Psoas muscle (tissue), 8 donors: Measurements from ENCODE around the gene LRRC57. TPM values are rescaled to one million over a fixed set of nuclear protein-coding genes. Genes with fewer than 3 reads are reported as not detected.

Experiments used
- ATAC-seq, 4 donors: fragments of 200-7000 bp; cut with Tn5 transposase; one replicate each; pipeline ENCODE4 v1.9.1; 2020; ENCODE audit warnings: moderate library complexity in 3 of 4, mild to moderate bottlenecking in 2 of 4
- DNase-seq, 2 donors: peaks; one replicate each; pipeline ENCODE4 v3.0.0-alpha.2; 2020
- H3K27ac ChIP-seq: fragments of 200-600 bp; one replicate; pipeline ENCODE4 v1.8.0; 2022
- H3K27me3 ChIP-seq, 3 donors: fragments of 200-600 bp in 1 of 3; one replicate each; pipeline versions ENCODE4 v1.6.1 to v1.8.0; 2013 to 2022; ENCODE audit warnings: low read length in 2 of 3, mild to moderate bottlenecking in 2 of 3, moderate library complexity in 1 of 3; ENCODE audit not compliant: insufficient read depth in 3 of 3
- H3K36me3 ChIP-seq, 2 donors: fragments of 200-600 bp in 1 of 2; one replicate each; pipeline versions ENCODE4 v1.6.1 to v1.8.0; 2013 to 2022; ENCODE audit warnings: low read depth in 1 of 2, mild to moderate bottlenecking in 1 of 2, moderate library complexity in 1 of 2; ENCODE audit not compliant: insufficient read depth in 1 of 2
- H3K4me1 ChIP-seq: fragments of 200-600 bp; one replicate; pipeline ENCODE4 v1.8.0; 2022
- H3K4me3 ChIP-seq: fragments of 200-600 bp; one replicate; pipeline ENCODE4 v1.8.0; 2022; ENCODE audit warnings: mild to moderate bottlenecking
- H3K9me3 ChIP-seq: fragments of 200-600 bp; one replicate; pipeline ENCODE4 v1.8.0; 2022
- CTCF ChIP-seq: fragments of 200-600 bp; IDR thresholded peaks from one replicate; pipeline ENCODE4 v1.8.0; 2022; ENCODE audit warnings: antibody characterized with exemption
- WGBS, 3 donors: extraction: QIAGEN DNeasy Blood & Tissue Kit; methylation state at CpG; one replicate each; pipeline versions ENCODE4 v1.1.6 to v1.1.7; 2013; 5-methylcytosine and 5-hydroxymethylcytosine counted together
- intact Hi-C, 2 donors: fragments of 100-400 bp; cut with DNase I; formaldehyde crosslinking; loops; one replicate each; pipeline versions ENCODE4 v1.11.0 to v1.14.2; 2022
- polyA plus RNA-seq, 3 donors: library from polyadenylated mRNA; stranded (reverse); fragments of 200-250 nt; gene quantifications; one replicate each; pipeline ENCODE4 v1.2.3, GENCODE V29; 2013
- total RNA-seq, 4 donors: library from RNA; stranded (reverse); fragmentation: NEBNext Ultra II Directional in 2 of 4; extraction: Animal tissue kit (Norgen Biotek cat#: 25700) in 2 of 4; gene quantifications; one replicate each; pipeline versions ENCODE4 v1.2.1 to v1.2.4, GENCODE V29; 2021 to 2023
- donor health status: healthy with polysubstance abuse.
- donor health status: DM: no; HTN: no; CAD: no; lungs with moderate emphysema.
- donor health status: Bipolar disorder and iron deficiency.
- donor health status: healthy.
- donor health status: DM: yes; HTN: yes; CAD: no.
- donor health status: DM: no; HTN: no; CAD: no.
- donor health status: DM: no; HTN: no; CAD: no.
- donor health status: DM: yes; HTN: yes; CAD: no.

The LRRC57 gene
- total and polyA plus RNA-seq, 7 donors = 3.7 to 16.3 (median 8.3) TPM

- H3K27ac ChIP-seq = peak within 1 kb of the TSS; percentile 95
- peak within 1 kb of the TSS; percentile 92 for H3K4me3 ChIP-seq
- 0% methylated on average over 50 to 51 of the region's 51 CpGs for WGBS, 3 donors
- H3K27me3 ChIP-seq = no peaks in the 10 kb centered on the region
- H3K9me3 ChIP-seq = no peaks in the 10 kb centered on the region
- intact Hi-C loops = no loop called here
- H3K36me3 ChIP-seq = no peaks in the 10 kb centered on the region
- DNase-seq (peak; percentile 87 to 94), ATAC-seq (peak; percentile 63 to 79 (median 68))
- no peak for TF ChIP-seq CTCF
- peaks cover 15% of the 10 kb centered on the region for H3K4me1 ChIP-seq
Observed at GRCh38 chr15:42490671-42491538, 57.7 kb downstream of the LRRC57 start, which contains the start of gene ZNF106. Gene ZNF106, minus strand, starts transcription at chr15:42491141. Its CDS starts 18,852 bp downstream, at chr15:42472289.

GRCh38 chr15:42490291-42490670 lies 58.3 kb downstream of the LRRC57 start:
- WGBS, 3 donors = 5 to 6% (median 6%) methylated on average over 11 of the region's 11 CpGs
- Histone ChIP-seq H3K4me3 (peak overlapping the region; percentile 92), H3K27ac (peak overlapping the region; percentile 95), H3K4me1 (peaks cover 15% of the 10 kb centered on the region), H3K36me3 (no peaks in the 10 kb centered on the region), H3K9me3 (no peaks in the 10 kb centered on the region), H3K27me3 (no peaks in the 10 kb centered on the region)
- ATAC-seq (no peak), DNase-seq (no peak)
- intact Hi-C loops = no loop called here
- TF ChIP-seq CTCF = no peak

Other genes with a start within 250 kb of the LRRC57 start
- gene CAPN3, start 189.3 kb downstream of the LRRC57 start, total RNA-seq = 100 to 1,000 TPM; 216 to 413 (median 266) TPM
- gene CAPN3, start 189.3 kb downstream of the LRRC57 start, polyA plus RNA-seq = 100 to 1,000 TPM; 114 to 214 (median 154) TPM
- gene ZNF106, start 57.7 kb downstream of the LRRC57 start, total RNA-seq = 100 to 1,000 TPM; 520 to 768 (median 704) TPM
- 100 to 1,000 TPM in 2 of 3 donors, 10 to 100 TPM in 1; 76.1 to 617 (median 125) TPM for gene ZNF106, start 57.7 kb downstream of the LRRC57 start, polyA plus RNA-seq
- 10 to 100 TPM; 21.9 to 42.2 (median 31.6) TPM for gene SNAP23, start 53.2 kb downstream of the LRRC57 start, total RNA-seq
- gene SNAP23, start 53.2 kb downstream of the LRRC57 start, polyA plus RNA-seq = 10 to 100 TPM; 12.9 to 17.4 (median 17.2) TPM
- gene HAUS2, start within 50 bp of the LRRC57 start, total RNA-seq = 10 to 100 TPM in 3 of 4 donors, 1 to 10 TPM in 1; 9.8 to 16.3 (median 12.3) TPM
- gene HAUS2, start within 50 bp of the LRRC57 start, polyA plus RNA-seq = 10 to 100 TPM in 1 of 3 donors, 1 to 10 TPM in 2; 9.1 to 17.3 (median 9.2) TPM
- gene STARD9, start 26.8 kb upstream of the LRRC57 start, total RNA-seq = 1 to 10 TPM; 1.6 to 4.1 (median 2.0) TPM
- 1 to 10 TPM in 2 of 3 donors, under 1 TPM in 1; 0.65 to 1.7 (median 1.3) TPM for gene STARD9, start 26.8 kb upstream of the LRRC57 start, polyA plus RNA-seq
- gene CDAN1, start 188.3 kb upstream of the LRRC57 start, total RNA-seq = 1 to 10 TPM; 3.7 to 7.9 (median 5.2) TPM
- gene CDAN1, start 188.3 kb upstream of the LRRC57 start, polyA plus RNA-seq = 1 to 10 TPM; 4.1 to 5.6 (median 4.8) TPM